Endothelial cell of umbilical vein (primary cell): Measurements from ENCODE around the gene CP.

ENCODE experiments used
- EZH2 ChIP-seq: IDR thresholded peaks from 2 replicates; pipeline ENCODE4 v1.6.1; 2012; ENCODE audit warnings: borderline replicate concordance, low read depth, mild to moderate bottlenecking, moderate library complexity, low read length, inconsistent platforms; ENCODE audit not compliant: severe bottlenecking
- FOS ChIP-seq: IDR thresholded peaks from 2 replicates; pipeline ENCODE4 v1.6.1; 2011; ENCODE audit warnings: mild to moderate bottlenecking, low read length, moderate library complexity, borderline replicate concordance; ENCODE audit not compliant: insufficient read depth
- GATA2 ChIP-seq: IDR thresholded peaks from 2 replicates; pipeline ENCODE4 v1.7.0; 2011; ENCODE audit warnings: low read depth, mild to moderate bottlenecking, moderate library complexity, mixed read lengths, low read length; ENCODE audit not compliant: insufficient read length, insufficient read depth
- JUN ChIP-seq: IDR thresholded peaks from 2 replicates; pipeline ENCODE4 v1.6.1; 2011; ENCODE audit warnings: borderline replicate concordance, low read depth; ENCODE audit not compliant: insufficient read length, insufficient read depth
- MYC ChIP-seq: IDR thresholded peaks from one replicate; pipeline ENCODE4 v1.6.1; 2011; ENCODE audit warnings: mild to moderate bottlenecking, low read depth, low read length
- POLR2A ChIP-seq: IDR thresholded peaks from 2 replicates; pipeline ENCODE4 v1.6.1; 2012; ENCODE audit warnings: low read depth, mild to moderate bottlenecking, control low read depth, low read length
- POLR2AphosphoS5 ChIP-seq: IDR thresholded peaks from 2 replicates; pipeline ENCODE4 v1.6.1; 2012; ENCODE audit warnings: low read depth, mild to moderate bottlenecking, control low read depth, low read length, moderate library complexity; ENCODE audit not compliant: insufficient read depth
- TF ChIP-seq, protein P1 (sequence below), 2 donors: IDR thresholded peaks; 1 replicate in 1 of 2; 2 replicates in 1 of 2; pipeline ENCODE4 v1.5.1; 2011; ENCODE audit warnings: low read length in 2 of 2, mild to moderate bottlenecking in 2 of 2, moderate library complexity in 2 of 2, control low read depth in 1 of 2, inconsistent platforms in 1 of 2, low read depth in 1 of 2; ENCODE audit not compliant: insufficient read depth in 1 of 2; ENCODE audit errors: extremely low read depth in 1 of 2
- TF ChIP-seq, protein P2 (sequence below): IDR thresholded peaks from 2 replicates; pipeline ENCODE4 v1.6.1; 2011; ENCODE audit not compliant: insufficient read depth, insufficient read length

DNA sequence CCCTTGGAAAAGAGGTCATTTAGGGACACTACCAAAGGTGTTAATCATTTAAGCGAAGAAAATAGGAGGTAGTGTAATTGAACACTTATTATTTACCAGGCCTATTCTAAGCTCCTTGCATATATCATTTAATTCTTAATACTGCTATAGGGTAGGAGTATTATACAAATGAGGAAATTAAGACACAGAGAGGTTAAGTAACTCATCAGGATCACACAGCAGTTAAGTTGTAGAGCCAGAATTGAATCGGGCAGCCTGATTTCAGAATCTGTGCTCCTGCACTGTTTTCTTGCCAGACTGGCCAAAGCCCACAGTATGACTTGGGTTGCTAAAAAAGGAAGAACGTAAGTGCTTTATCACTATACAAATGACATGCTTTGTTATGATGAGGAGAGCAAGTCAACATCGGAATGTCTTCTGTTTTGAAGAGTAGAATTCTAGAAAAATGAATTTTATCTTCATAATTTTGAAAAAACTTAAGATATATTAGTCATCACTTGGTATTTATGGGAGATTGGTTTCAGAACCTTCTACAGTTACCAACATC, 60.8 kb downstream of the CP start:
- no peak for TF ChIP-seq JUN
- TF ChIP-seq, protein P1, sequence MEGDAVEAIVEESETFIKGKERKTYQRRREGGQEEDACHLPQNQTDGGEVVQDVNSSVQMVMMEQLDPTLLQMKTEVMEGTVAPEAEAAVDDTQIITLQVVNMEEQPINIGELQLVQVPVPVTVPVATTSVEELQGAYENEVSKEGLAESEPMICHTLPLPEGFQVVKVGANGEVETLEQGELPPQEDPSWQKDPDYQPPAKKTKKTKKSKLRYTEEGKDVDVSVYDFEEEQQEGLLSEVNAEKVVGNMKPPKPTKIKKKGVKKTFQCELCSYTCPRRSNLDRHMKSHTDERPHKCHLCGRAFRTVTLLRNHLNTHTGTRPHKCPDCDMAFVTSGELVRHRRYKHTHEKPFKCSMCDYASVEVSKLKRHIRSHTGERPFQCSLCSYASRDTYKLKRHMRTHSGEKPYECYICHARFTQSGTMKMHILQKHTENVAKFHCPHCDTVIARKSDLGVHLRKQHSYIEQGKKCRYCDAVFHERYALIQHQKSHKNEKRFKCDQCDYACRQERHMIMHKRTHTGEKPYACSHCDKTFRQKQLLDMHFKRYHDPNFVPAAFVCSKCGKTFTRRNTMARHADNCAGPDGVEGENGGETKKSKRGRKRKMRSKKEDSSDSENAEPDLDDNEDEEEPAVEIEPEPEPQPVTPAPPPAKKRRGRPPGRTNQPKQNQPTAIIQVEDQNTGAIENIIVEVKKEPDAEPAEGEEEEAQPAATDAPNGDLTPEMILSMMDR (IDR thresholded peaks at IDR 0.05; ENCODE audit: extremely low read depth in 1 of 2, insufficient read depth in 1 of 2, low read depth in 1 of 2, low read length in 2 of 2), result no peak
- TF ChIP-seq POLR2A, result no peak
- TF ChIP-seq EZH2, result no peak
- TF ChIP-seq POLR2AphosphoS5, result no peak
- TF ChIP-seq, protein P2, sequence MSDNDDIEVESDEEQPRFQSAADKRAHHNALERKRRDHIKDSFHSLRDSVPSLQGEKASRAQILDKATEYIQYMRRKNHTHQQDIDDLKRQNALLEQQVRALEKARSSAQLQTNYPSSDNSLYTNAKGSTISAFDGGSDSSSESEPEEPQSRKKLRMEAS, result no peak
- no peak for TF ChIP-seq MYC
- TF ChIP-seq FOS, result no peak
- TF ChIP-seq GATA2, result no peak
